SK-N-SH (cell line): ENCODE data around the gene CALHM5. TPM values are rescaled to one million over a fixed set of nuclear protein-coding genes. Genes with fewer than 3 reads are reported as not detected.

Experiments used
- CTCF ChIA-PET: fragments of 300-600, 350-600 bp; formaldehyde crosslinking; extraction: SDS; loops from one replicate; lab custom pipeline; 2021; lab: Yijun Ruan, JAX
- POLR2A ChIA-PET: fragments of 350-600 bp; sonication (Branson Sonifier 250); formaldehyde crosslinking; extraction: SDS; loops from one replicate; lab custom pipeline; 2020; ENCODE audit warnings: antibody characterized with exemption, inconsistent platforms; lab: Yijun Ruan, JAX
- DNase-seq: peaks from one replicate; pipeline ENCODE4 v3.0.0; 2012
- H2AFZ ChIP-seq: fragments of 200-600 bp; sonication (generic); 2 replicates; pipeline ENCODE4 v1.8.1; 2016; ENCODE audit warnings: antibody characterized with exemption, mild to moderate bottlenecking, low read depth
- H3F3A ChIP-seq: fragments of 200-600 bp; sonication (generic); replicated peaks from 2 replicates; pipeline ENCODE3; 2016; ENCODE audit warnings: antibody characterized with exemption, mild to moderate bottlenecking; ENCODE audit not compliant: insufficient read depth
- H3K27ac ChIP-seq, 2 experiments: fragments of 200-500 bp in 1 of 2; fragments of 200-600 bp in 1 of 2; sonication (Bioruptor generic) in 1 of 2; sonication (generic), shearing (Covaris generic) in 1 of 2; 2 replicates each; pipeline versions ENCODE4 v1.5.1 to v1.6.1; 2014 to 2016; ENCODE audit warnings: low read depth in 2 of 2, inconsistent platforms in 1 of 2, low read length in 1 of 2, mild to moderate bottlenecking in 1 of 2, mixed read lengths in 1 of 2
- H3K27me3 ChIP-seq: fragments of 200-600 bp; sonication (generic), shearing (Covaris generic); 2 replicates; pipeline ENCODE4 v1.6.1; 2016; ENCODE audit warnings: mixed run types; ENCODE audit not compliant: insufficient read depth
- H3K36me3 ChIP-seq, 2 experiments: fragments of 200-500 bp in 1 of 2; fragments of 200-600 bp in 1 of 2; sonication (Bioruptor generic) in 1 of 2; sonication (generic) in 1 of 2; replicated peaks in 1 of 2; 2 replicates each; pipeline versions ENCODE3 to v1.5.1; 2014 to 2016; ENCODE audit warnings: low read length in 1 of 2, mild to moderate bottlenecking in 1 of 2; ENCODE audit not compliant: insufficient read depth in 2 of 2, control insufficient read depth in 1 of 2
- H3K4me1 ChIP-seq, 2 experiments: fragments of 200-500 bp in 1 of 2; fragments of 200-600 bp in 1 of 2; sonication (Bioruptor generic) in 1 of 2; sonication (generic), shearing (Covaris generic) in 1 of 2; 2 replicates each; pipeline versions ENCODE4 v1.5.1 to v1.6.1; 2014 to 2016; ENCODE audit warnings: low read depth in 1 of 2, low read length in 1 of 2, mixed run types in 1 of 2; ENCODE audit not compliant: insufficient read depth in 2 of 2, control insufficient read depth in 1 of 2
- H3K4me2 ChIP-seq: fragments of 200-600 bp; sonication (generic), shearing (Covaris generic); 2 replicates; pipeline ENCODE4 v1.6.1; 2017; ENCODE audit warnings: mixed run types
- H3K4me3 ChIP-seq, 2 experiments: fragments of 200-500 bp in 1 of 2; fragments of 200-600 bp in 1 of 2; sonication (Bioruptor generic) in 1 of 2; sonication (generic), shearing (Covaris generic) in 1 of 2; 2 replicates each; pipeline versions ENCODE4 v1.5.1 to v1.8.1; 2014 to 2016; ENCODE audit warnings: low read depth in 2 of 2, inconsistent platforms in 1 of 2, low read length in 1 of 2, mild to moderate bottlenecking in 1 of 2, mixed read lengths in 1 of 2, moderate library complexity in 1 of 2
- H3K79me2 ChIP-seq: fragments of 200-600 bp; sonication (generic); 2 replicates; pipeline ENCODE4 v1.8.1; 2017; ENCODE audit warnings: mild to moderate bottlenecking; ENCODE audit not compliant: insufficient read depth
- H3K9ac ChIP-seq: fragments of 200-600 bp; sonication (generic); 2 replicates; pipeline ENCODE4 v1.6.1; 2017; ENCODE audit warnings: mixed run types
- H3K9me2 ChIP-seq: fragments of 200-600 bp; sonication (generic); 2 replicates; pipeline ENCODE4 v1.6.1; 2017; ENCODE audit warnings: mixed run types
- H3K9me3 ChIP-seq: fragments of 200-600 bp; sonication (generic); 2 replicates; pipeline ENCODE4 v1.6.1; 2017; ENCODE audit warnings: mixed run types, mild to moderate bottlenecking, moderate library complexity
- H4K20me1 ChIP-seq: fragments of 200-600 bp; sonication (generic); 2 replicates; pipeline ENCODE4 v1.6.1; 2017; ENCODE audit warnings: mild to moderate bottlenecking, mixed run types; ENCODE audit not compliant: insufficient read depth
- CHD2 ChIP-seq: fragments of 150-350 bp; IDR thresholded peaks from 2 replicates; pipeline ENCODE4 v1.6.1; 2018; ENCODE audit warnings: low read length; ENCODE audit not compliant: partially characterized antibody
- CTCF ChIP-seq: fragments of 200-600 bp; sonication (generic); IDR thresholded peaks from 2 replicates; pipeline ENCODE4 v1.6.1; 2017; ENCODE audit warnings: antibody characterized with exemption, mild to moderate bottlenecking, moderate library complexity
- ELF1 ChIP-seq: IDR thresholded peaks from 2 replicates; pipeline ENCODE4 v1.4.0; 2012
- EZH2phosphoT487 ChIP-seq: fragments of 200-600 bp; sonication (generic); IDR thresholded peaks from 2 replicates; pipeline ENCODE4 v1.6.1; 2017; ENCODE audit warnings: low read depth, mixed run types, mild to moderate bottlenecking, antibody characterized with exemption, moderate library complexity, borderline replicate concordance
- FOXM1 ChIP-seq: IDR thresholded peaks from 2 replicates; pipeline ENCODE4 v1.4.0; 2012; ENCODE audit warnings: low read depth, mild to moderate bottlenecking
- GABPA ChIP-seq: IDR thresholded peaks from 2 replicates; pipeline ENCODE4 v1.4.0; 2012; ENCODE audit warnings: low read depth, mild to moderate bottlenecking
- IRF3 ChIP-seq: fragments of 150-350 bp; IDR thresholded peaks from 2 replicates; pipeline ENCODE4 v1.6.1; 2016; ENCODE audit warnings: mild to moderate bottlenecking, low read depth, low read length
- MEF2A ChIP-seq: IDR thresholded peaks from 2 replicates; pipeline ENCODE4 v1.4.0; 2012; ENCODE audit warnings: low read depth, borderline replicate concordance
- MXI1 ChIP-seq: IDR thresholded peaks from 2 replicates; pipeline ENCODE4 v1.6.1; 2012; ENCODE audit warnings: mild to moderate bottlenecking, low read depth, low read length, improper control_type of control experiment
- NFIC ChIP-seq: IDR thresholded peaks from 2 replicates; pipeline ENCODE4 v1.4.0; 2012; ENCODE audit warnings: borderline replicate concordance
- NRF1 ChIP-seq: IDR thresholded peaks from 2 replicates; pipeline ENCODE4 v1.6.1; 2012; ENCODE audit warnings: low read depth, mild to moderate bottlenecking, low read length
- RAD21 ChIP-seq: IDR thresholded peaks from 2 replicates; pipeline ENCODE4 v1.6.1; 2012; ENCODE audit warnings: mild to moderate bottlenecking, low read length
- REST ChIP-seq: IDR thresholded peaks from 2 replicates; pipeline ENCODE4 v1.6.1; 2012; ENCODE audit warnings: mild to moderate bottlenecking, low read depth, low read length, moderate library complexity
- RFX5 ChIP-seq: IDR thresholded peaks from 2 replicates; pipeline ENCODE4 v1.6.1; 2012; ENCODE audit warnings: mild to moderate bottlenecking, improper control_type of control experiment, low read length
- SIN3A ChIP-seq: IDR thresholded peaks from 2 replicates; pipeline ENCODE4 v1.6.1; 2012; ENCODE audit warnings: low read depth, mild to moderate bottlenecking, low read length, moderate library complexity, borderline replicate concordance
- SMC3 ChIP-seq: IDR thresholded peaks from 2 replicates; pipeline ENCODE4 v1.6.1; 2012; ENCODE audit warnings: low read depth, low read length, improper control_type of control experiment
- TAF1 ChIP-seq: IDR thresholded peaks from 2 replicates; pipeline ENCODE4 v1.6.1; 2012; ENCODE audit warnings: low read depth, mild to moderate bottlenecking, low read length, moderate library complexity, borderline replicate concordance
- USF1 ChIP-seq: IDR thresholded peaks from 2 replicates; pipeline ENCODE4 v1.4.0; 2012; ENCODE audit warnings: low read depth, borderline replicate concordance
- WGBS: methylation state at CpG from one replicate; pipeline ENCODE4 v1.1.6; 2017; ENCODE audit warnings: low lambda C conversion rate; 5-methylcytosine and 5-hydroxymethylcytosine counted together
- polyA plus RNA-seq, 3 experiments: library from polyadenylated mRNA; depleted of rRNA; stranded (reverse); fragments of >200 nt; gene quantifications; 2 replicates each; pipeline ENCODE4 v1.2.3, GENCODE V29; 2012

Gene CALHM5
- polyA plus RNA-seq, 1 of the 3 experiments (the other 2 are of a cell fraction): 0.38 TPM

GRCh38 chr6:116561377-116562018 is 50.1 kb downstream of the CALHM5 start:
- Histone ChIP-seq H2AFZ (peak overlapping the region; percentile 60; the same call in 1 of the 2 replicates), H4K20me1 (no peaks in the 10 kb centered on the region), H3K4me3 (no peak overlapping the region; a peak in 1 of 4 replicates), H3K79me2 (no peaks in the 10 kb centered on the region), H3F3A (peaks cover 20% of the 10 kb centered on the region), H3K4me2 (no peak overlapping the region), H3K36me3 (no peaks in the 10 kb centered on the region), H3K27me3 (no peaks in the 10 kb centered on the region), H3K27ac (no peak overlapping the region), H3K9me2 (no peaks in the 10 kb centered on the region), H3K4me1 (peaks cover 2 to 23% of the 10 kb centered on the region in 2 experiments; a peak in 3 of 4 replicates), H3K9me3 (no peaks in the 10 kb centered on the region), H3K9ac (no peak overlapping the region)
- WGBS: 52% methylated on average over 9 of the region's 9 CpGs
- DNase-seq: peak; percentile 70
- CTCF ChIA-PET: interaction anchor here (0.6 to 5.0 kb wide), 63 partner anchors 10 to 507 kb away, joined by 3 to 60 read pairs (median 4); partner anchors contain the start of genes RWDD1, TRAPPC3L and TSPYL1
- TF ChIP-seq EZH2phosphoT487: no peak
- TF ChIP-seq MXI1: no peak
- 0 out of 2 replicates have a peak, but pooled peaks have one; percentile 30 for TF ChIP-seq TAF1
- TF ChIP-seq IRF3: no peak
- no peak for TF ChIP-seq FOXM1
- TF ChIP-seq MEF2A: no peak
- TF ChIP-seq RAD21: peak; percentile 93
- peak; percentile 94 for TF ChIP-seq CTCF
- no peak for TF ChIP-seq NFIC
- TF ChIP-seq SMC3: peak; percentile 85
- POLR2A ChIA-PET: interaction anchor here (0.9 kb wide), 1 partner anchor 9 kb away, joined by 5 read pairs; the partner anchor contains the start of gene RWDD1

- Histone ChIP-seq H3K9me2 (no peaks in the 10 kb centered on the region), H4K20me1 (no peaks in the 10 kb centered on the region), H3F3A (peaks cover 18% of the 10 kb centered on the region), H3K79me2 (no peaks in the 10 kb centered on the region), H3K36me3 (no peaks in the 10 kb centered on the region), H3K4me2 (no peak overlapping the region), H3K27ac (no peak overlapping the region), H3K9ac (no peak overlapping the region), H3K27me3 (no peaks in the 10 kb centered on the region), H3K4me1 (peaks cover 2 to 21% of the 10 kb centered on the region in 2 experiments; a peak in 3 of 4 replicates), H3K9me3 (no peaks in the 10 kb centered on the region), H2AFZ (no peak overlapping the region), H3K4me3 (no peak overlapping the region)
- CTCF ChIA-PET: interaction anchor here (1.0 to 4.9 kb wide), 8 partner anchors 9 to 345 kb away, joined by 3 to 38 read pairs (median 20); partner anchors contain the start of genes RWDD1 and TSPYL1
- no peak for TF ChIP-seq MXI1
- TF ChIP-seq ELF1: no peak
- TF ChIP-seq REST: no peak
- no peak for TF ChIP-seq SMC3
- TF ChIP-seq SIN3A: no peak
- no peak for TF ChIP-seq MEF2A
- TF ChIP-seq RAD21: no peak
- no peak for TF ChIP-seq RFX5
- TF ChIP-seq GABPA: no peak
- TF ChIP-seq NFIC: no peak
- no peak for TF ChIP-seq NRF1
- TF ChIP-seq USF1: no peak
- TF ChIP-seq CHD2: no peak
- POLR2A ChIA-PET: no interaction called here
- WGBS: 90% methylated on average over 4 of the region's 4 CpGs
- DNase-seq: no peak
These were observed 50.6 kb downstream of the CALHM5 start for GRCh38 chr6:116562019-116562403.
